ENCODE measurements around the gene ITGB2.
"Not testable (repeated sequence)": the region's sequence is repeated elsewhere in the genome, so short reads cannot be mapped to it uniquely, and the experiment has no call there.

ITGB2 gene

GRCh38 chr21:44888581-44889550 lies 31.8 kb downstream of the ITGB2 start:
- Mint-ChIP-seq H3K9me3 (no peaks in the 10 kb centered on the region), H3K4me1 (ENCODE audit: low read depth) (peaks cover 6% of the 10 kb centered on the region), H3K36me3 (ENCODE audit: low read depth) (peaks cover 35% of the 10 kb centered on the region), H3K4me3 (no peak overlapping the region), H3K27me3 (ENCODE audit: low read depth) (no peaks in the 10 kb centered on the region), H3K27ac (no peak overlapping the region)

GRCh38 chr21:44887807-44888580 lies 32.7 kb downstream of the ITGB2 start:
- Mint-ChIP-seq H3K36me3 (ENCODE audit: low read depth) (peaks cover 31% of the 10 kb centered on the region), H3K4me1 (ENCODE audit: low read depth) (no peaks in the 10 kb centered on the region), H3K27ac (no peak overlapping the region), H3K9me3 (no peaks in the 10 kb centered on the region), H3K27me3 (ENCODE audit: low read depth) (no peaks in the 10 kb centered on the region), H3K4me3 (no peak overlapping the region)

- H3K27ac Mint-ChIP-seq: no peak overlapping the region
- no peaks in the 10 kb centered on the region for H3K27me3 Mint-ChIP-seq (ENCODE audit: low read depth)
- peaks cover 26% of the 10 kb centered on the region for H3K36me3 Mint-ChIP-seq (ENCODE audit: low read depth)
- no peak overlapping the region for H3K4me3 Mint-ChIP-seq
- H3K9me3 Mint-ChIP-seq: no peaks in the 10 kb centered on the region
- no peaks in the 10 kb centered on the region for H3K4me1 Mint-ChIP-seq (ENCODE audit: low read depth)
Observed at GRCh38 chr21:44887126-44887806, 33.4 kb downstream of the ITGB2 start.

GRCh38 chr21:44886113-44887075 lies 34.3 kb downstream of the ITGB2 start:
- no peak overlapping the region for H3K27ac Mint-ChIP-seq
- H3K9me3 Mint-ChIP-seq: no peaks in the 10 kb centered on the region
- peaks cover 26% of the 10 kb centered on the region for H3K36me3 Mint-ChIP-seq (ENCODE audit: low read depth)
- H3K4me3 Mint-ChIP-seq: no peak overlapping the region
- H3K27me3 Mint-ChIP-seq (ENCODE audit: low read depth): no peaks in the 10 kb centered on the region
- H3K4me1 Mint-ChIP-seq (ENCODE audit: low read depth): peaks cover 8% of the 10 kb centered on the region

GRCh38 chr21:44885615-44886014 lies 35.1 kb downstream of the ITGB2 start:
- Mint-ChIP-seq H3K4me3 (no peak overlapping the region), H3K27me3 (ENCODE audit: low read depth) (no peaks in the 10 kb centered on the region)

GRCh38 chr21:44884097-44884496 lies 36.6 kb downstream of the ITGB2 start:
- peaks cover 21% of the 10 kb centered on the region for H3K4me1 Mint-ChIP-seq (ENCODE audit: low read depth)
- H3K9me3 Mint-ChIP-seq: no peaks in the 10 kb centered on the region
- peak overlapping the region; percentile 49 for H3K27ac Mint-ChIP-seq
- H3K27me3 Mint-ChIP-seq (ENCODE audit: low read depth): no peaks in the 10 kb centered on the region
- peaks cover 23% of the 10 kb centered on the region for H3K36me3 Mint-ChIP-seq (ENCODE audit: low read depth)
- no peak overlapping the region for H3K4me3 Mint-ChIP-seq

More at GRCh38 chr21:44885615-44886014, 35.1 kb downstream of the ITGB2 start:
- H3K27ac Mint-ChIP-seq: no peak overlapping the region
- peaks cover 28% of the 10 kb centered on the region for H3K36me3 Mint-ChIP-seq (ENCODE audit: low read depth)
- H3K9me3 Mint-ChIP-seq: no peaks in the 10 kb centered on the region
- peaks cover 16% of the 10 kb centered on the region for H3K4me1 Mint-ChIP-seq (ENCODE audit: low read depth)

GRCh38 chr21:44883250-44883649 lies 37.4 kb downstream of the ITGB2 start:
- Mint-ChIP-seq H3K27me3 (ENCODE audit: low read depth) (no peaks in the 10 kb centered on the region), H3K4me1 (ENCODE audit: low read depth) (peaks cover 21% of the 10 kb centered on the region), H3K4me3 (no peak overlapping the region), H3K36me3 (ENCODE audit: low read depth) (peaks cover 23% of the 10 kb centered on the region), H3K27ac (peak overlapping the region; percentile 20), H3K9me3 (no peaks in the 10 kb centered on the region)

GRCh38 chr21:44881198-44881872 lies 39.4 kb downstream of the ITGB2 start:
- no peaks in the 10 kb centered on the region for H3K9me3 Mint-ChIP-seq
- H3K4me3 Mint-ChIP-seq: peak overlapping the region; percentile 23

GRCh38 chr21:44880405-44881197 lies 40.1 kb downstream of the ITGB2 start:
- H3K27ac Mint-ChIP-seq: peak overlapping the region; percentile 62
- peaks cover 23% of the 10 kb centered on the region for H3K4me1 Mint-ChIP-seq (ENCODE audit: low read depth)
- H3K4me3 Mint-ChIP-seq: peak overlapping the region; percentile 23
- H3K27me3 Mint-ChIP-seq (ENCODE audit: low read depth): no peaks in the 10 kb centered on the region
- no peaks in the 10 kb centered on the region for H3K9me3 Mint-ChIP-seq
- H3K36me3 Mint-ChIP-seq (ENCODE audit: low read depth): peaks cover 5% of the 10 kb centered on the region

More at GRCh38 chr21:44881198-44881872, 39.4 kb downstream of the ITGB2 start:
- peak overlapping the region; percentile 84 for H3K27ac Mint-ChIP-seq
- no peaks in the 10 kb centered on the region for H3K27me3 Mint-ChIP-seq (ENCODE audit: low read depth)
- peaks cover 10% of the 10 kb centered on the region for H3K36me3 Mint-ChIP-seq (ENCODE audit: low read depth)
- H3K4me1 Mint-ChIP-seq (ENCODE audit: low read depth): peaks cover 21% of the 10 kb centered on the region

GRCh38 chr21:44879238-44879637 lies 41.5 kb downstream of the ITGB2 start:
- not testable (repeated sequence) for H3K27me3 Mint-ChIP-seq (ENCODE audit: low read depth); H3K27ac Mint-ChIP-seq; H3K36me3 Mint-ChIP-seq (ENCODE audit: low read depth); H3K4me3 Mint-ChIP-seq; H3K9me3 Mint-ChIP-seq
- H3K4me1 Mint-ChIP-seq (ENCODE audit: low read depth): peaks cover 34% of the 10 kb centered on the region

GRCh38 chr21:44878053-44878982 lies 42.4 kb downstream of the ITGB2 start:
- H3K4me3 Mint-ChIP-seq: no peak overlapping the region
- H3K4me1 Mint-ChIP-seq (ENCODE audit: low read depth): peaks cover 34% of the 10 kb centered on the region
- no peaks in the 10 kb centered on the region for H3K9me3 Mint-ChIP-seq
- H3K27ac Mint-ChIP-seq: no peak overlapping the region
- peaks cover 5% of the 10 kb centered on the region for H3K36me3 Mint-ChIP-seq (ENCODE audit: low read depth)
- no peaks in the 10 kb centered on the region for H3K27me3 Mint-ChIP-seq (ENCODE audit: low read depth)
